Sigmoid colon (tissue), 7 donors: ENCODE results near the gene PLBD1. TPM values are rescaled to one million over a fixed set of nuclear protein-coding genes. Genes with fewer than 3 reads are reported as not detected.

Experiments used
- DNase-seq: peaks from one replicate; pipeline ENCODE4 v3.0.0-alpha.2; 2019
- H3K27ac ChIP-seq, 4 donors: fragments of 200-600 bp; sonication (generic); one replicate each; pipeline ENCODE4 v1.5.1; 2016 to 2019; ENCODE audit warnings: mild to moderate bottlenecking in 1 of 4
- H3K27me3 ChIP-seq, 3 donors: fragments of 200-600 bp; sonication (generic); one replicate each; pipeline ENCODE4 v1.5.1; 2019; ENCODE audit warnings: mild to moderate bottlenecking in 1 of 3
- H3K36me3 ChIP-seq, 4 donors: fragments of 200-600 bp; sonication (generic); one replicate each; pipeline ENCODE4 v1.5.1; 2016 to 2019
- H3K4me1 ChIP-seq, 4 donors: fragments of 200-600 bp; sonication (generic); one replicate each; pipeline ENCODE4 v1.5.1; 2017 to 2019
- H3K4me3 ChIP-seq, 4 donors: fragments of 200-600 bp; sonication (generic); one replicate each; pipeline ENCODE4 v1.5.1; 2017 to 2019; ENCODE audit warnings: mild to moderate bottlenecking in 2 of 4, moderate library complexity in 1 of 4
- H3K9me3 ChIP-seq, 4 donors: fragments of 200-600 bp in 3 of 4; sonication (generic) in 3 of 4; one replicate each; pipeline versions ENCODE4 v1.5.1 to v1.6.1; 2013 to 2019
- CTCF ChIP-seq, 4 experiments: fragments of 450-650 bp in 3 of 4; fragments of 200-600 bp in 1 of 4; IDR thresholded peaks; one replicate each; pipeline ENCODE4 v1.5.1; 2016 to 2019; ENCODE audit warnings: antibody characterized with exemption in 4 of 4, mild to moderate bottlenecking in 3 of 4, moderate library complexity in 2 of 4
- EP300 ChIP-seq, 4 donors: sonication (generic); formaldehyde crosslinking; IDR thresholded peaks; one replicate each; pipeline ENCODE4 v1.6.1; 2017; ENCODE audit warnings: antibody characterized with exemption in 4 of 4
- POLR2A ChIP-seq, 2 donors: fragments of 450-650 bp; IDR thresholded peaks; one replicate each; pipeline ENCODE4 v1.6.1; 2016; ENCODE audit warnings: antibody characterized with exemption in 2 of 2, mild to moderate bottlenecking in 2 of 2, moderate library complexity in 2 of 2
- POLR2AphosphoS5 ChIP-seq, 4 donors: sonication (generic); formaldehyde crosslinking; IDR thresholded peaks; one replicate each; pipeline ENCODE4 v1.6.1; 2017; ENCODE audit warnings: antibody characterized with exemption in 4 of 4
- WGBS, 2 donors: extraction: QIAGEN DNeasy Blood & Tissue Kit; methylation state at CpG; one replicate each; pipeline ENCODE4 v1.1.7; 2013; 5-methylcytosine and 5-hydroxymethylcytosine counted together
- intact Hi-C: fragments of 100-400 bp; cut with DNase I; formaldehyde crosslinking; loops from one replicate; pipeline ENCODE4 v1.15.1; 2023
- polyA plus RNA-seq, 3 donors: library from polyadenylated mRNA; stranded (reverse); fragments of 200-250 nt; gene quantifications; one replicate each; pipeline ENCODE4 v1.2.3, GENCODE V29; 2013
- total RNA-seq, 4 donors: library from RNA; depleted of rRNA; stranded (reverse); fragments of >200 nt; gene quantifications; one replicate each; pipeline ENCODE4 v1.1.0, GENCODE V29; 2016
- donor health status: healthy with polysubstance abuse.
- donor health status: Bipolar disorder and iron deficiency.
- donor health status: healthy.

The PLBD1 gene
- total and polyA plus RNA-seq, 7 donors = 8.7 to 24.4 (median 15.6) TPM

- Histone ChIP-seq H3K9me3 (no peaks in the 10 kb centered on the region), H3K4me1 (no peaks in the 10 kb centered on the region), H3K4me3 (no peak overlapping the region), H3K27ac (no peak overlapping the region), H3K36me3 (peaks cover 0 to 29% (median 0%) of the 10 kb centered on the region in 4 donors), H3K27me3 (no peaks in the 10 kb centered on the region)
- 70 to 89% methylated on average over 6 of the region's 6 CpGs for WGBS, 2 donors
- DNase-seq = no peak
- intact Hi-C loops = no loop called here
- TF ChIP-seq CTCF (IDR thresholded peaks at IDR 0.05) = no peak
- TF ChIP-seq EP300 (IDR thresholded peaks at IDR 0.05) = no peak
- no peak for TF ChIP-seq POLR2A (IDR thresholded peaks at IDR 0.05)
- TF ChIP-seq POLR2AphosphoS5 (IDR thresholded peaks at IDR 0.05) = no peak
Observed at GRCh38 chr12:14505626-14506596, 61.8 kb downstream of the PLBD1 start.

- no peak for DNase-seq
- Histone ChIP-seq H3K36me3 (peaks cover 9 to 88% (median 48%) of the 10 kb centered on the region in 4 donors), H3K4me1 (no peaks in the 10 kb centered on the region), H3K27me3 (no peaks in the 10 kb centered on the region), H3K4me3 (no peak overlapping the region), H3K9me3 (no peaks in the 10 kb centered on the region), H3K27ac (no peak overlapping the region)
- WGBS, 2 donors = 94 to 95% methylated on average over 2 of the region's 2 CpGs
- TF ChIP-seq CTCF (IDR thresholded peaks at IDR 0.05) (no peak), EP300 (IDR thresholded peaks at IDR 0.05) (no peak), POLR2A (IDR thresholded peaks at IDR 0.05) (no peak), POLR2AphosphoS5 (IDR thresholded peaks at IDR 0.05) (no peak)
- intact Hi-C loops = no loop called here
Observed at GRCh38 chr12:14495326-14495725, 72.4 kb downstream of the PLBD1 start.

- H3K36me3 ChIP-seq = peaks cover 23 to 94% (median 61%) of the 10 kb centered on the region in 4 donors
- H3K4me1 ChIP-seq = no peaks in the 10 kb centered on the region
- no peaks in the 10 kb centered on the region for H3K27me3 ChIP-seq
- TF ChIP-seq POLR2A (IDR thresholded peaks at IDR 0.05) (no peak), EP300 (IDR thresholded peaks at IDR 0.05) (no peak), CTCF (IDR thresholded peaks at IDR 0.05) (no peak), POLR2AphosphoS5 (IDR thresholded peaks at IDR 0.05) (no peak)
- no peak for DNase-seq
- H3K4me3 ChIP-seq = no peak overlapping the region
- no peak overlapping the region for H3K27ac ChIP-seq
- intact Hi-C loops = no loop called here
- 92 to 95% methylated on average over 2 of the region's 2 CpGs for WGBS, 2 donors
- no peaks in the 10 kb centered on the region for H3K9me3 ChIP-seq
Observed at GRCh38 chr12:14482886-14483285, 84.8 kb downstream of the PLBD1 start.

GRCh38 chr12:14482361-14482760 lies 85.3 kb downstream of the PLBD1 start:
- Histone ChIP-seq H3K9me3 (no peaks in the 10 kb centered on the region), H3K27me3 (no peaks in the 10 kb centered on the region), H3K4me1 (no peaks in the 10 kb centered on the region), H3K4me3 (no peak overlapping the region), H3K36me3 (peaks cover 23 to 94% (median 63%) of the 10 kb centered on the region in 4 donors), H3K27ac (no peak overlapping the region)
- WGBS, 2 donors = 95 to 97% methylated on average over 1 of the region's 1 CpG
- TF ChIP-seq EP300 (IDR thresholded peaks at IDR 0.05) (no peak), CTCF (IDR thresholded peaks at IDR 0.05) (no peak), POLR2AphosphoS5 (IDR thresholded peaks at IDR 0.05) (no peak), POLR2A (IDR thresholded peaks at IDR 0.05) (no peak)
- intact Hi-C loops = no loop called here
- no peak for DNase-seq
